ENCODE results near the gene IQCF2. TPM values are rescaled to one million over a fixed set of nuclear protein-coding genes. Genes with fewer than 3 reads are reported as not detected.

Gene IQCF2
- total RNA-seq, 1 experiment from 2014 or later = not detected

GRCh38 chr3:51908026-51908425 lies 46.6 kb downstream of the IQCF2 start:
- TF ChIP-seq, protein P1, sequence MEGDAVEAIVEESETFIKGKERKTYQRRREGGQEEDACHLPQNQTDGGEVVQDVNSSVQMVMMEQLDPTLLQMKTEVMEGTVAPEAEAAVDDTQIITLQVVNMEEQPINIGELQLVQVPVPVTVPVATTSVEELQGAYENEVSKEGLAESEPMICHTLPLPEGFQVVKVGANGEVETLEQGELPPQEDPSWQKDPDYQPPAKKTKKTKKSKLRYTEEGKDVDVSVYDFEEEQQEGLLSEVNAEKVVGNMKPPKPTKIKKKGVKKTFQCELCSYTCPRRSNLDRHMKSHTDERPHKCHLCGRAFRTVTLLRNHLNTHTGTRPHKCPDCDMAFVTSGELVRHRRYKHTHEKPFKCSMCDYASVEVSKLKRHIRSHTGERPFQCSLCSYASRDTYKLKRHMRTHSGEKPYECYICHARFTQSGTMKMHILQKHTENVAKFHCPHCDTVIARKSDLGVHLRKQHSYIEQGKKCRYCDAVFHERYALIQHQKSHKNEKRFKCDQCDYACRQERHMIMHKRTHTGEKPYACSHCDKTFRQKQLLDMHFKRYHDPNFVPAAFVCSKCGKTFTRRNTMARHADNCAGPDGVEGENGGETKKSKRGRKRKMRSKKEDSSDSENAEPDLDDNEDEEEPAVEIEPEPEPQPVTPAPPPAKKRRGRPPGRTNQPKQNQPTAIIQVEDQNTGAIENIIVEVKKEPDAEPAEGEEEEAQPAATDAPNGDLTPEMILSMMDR (IDR thresholded peaks at IDR 0.05; ENCODE audit: insufficient read depth in 1 of 2, low read depth in 1 of 2, low read length in 1 of 2, severe bottlenecking in 1 of 2, unreplicated experiment in 1 of 2) = no peak
- Histone ChIP-seq H3K36me3 (ENCODE audit: control insufficient read depth, insufficient read depth, low read length) (no peaks in the 10 kb centered on the region), H3K4me3 (ENCODE audit: low read depth, low read length) (no peak overlapping the region), H3K27me3 (replicated peaks; ENCODE audit: control insufficient read depth, insufficient read depth, low read length) (no peaks in the 10 kb centered on the region), H3K9me3 (no peaks in the 10 kb centered on the region; the same call in 1 of the 2 replicates), H3K4me1 (no peaks in the 10 kb centered on the region)
- CTCF ChIA-PET = no interaction called here
- Mint-ChIP-seq H3K4me1 (ENCODE audit: low read depth, unreplicated experiment) (no peaks in the 10 kb centered on the region), H3K9me3 (ENCODE audit: unreplicated experiment) (peaks cover 10% of the 10 kb centered on the region), H3K4me3 (ENCODE audit: unreplicated experiment) (no peak overlapping the region), H3K27ac (ENCODE audit: unreplicated experiment) (no peak overlapping the region), H3K36me3 (ENCODE audit: insufficient read depth, unreplicated experiment) (no peaks in the 10 kb centered on the region), H3K27me3 (ENCODE audit: insufficient read depth, unreplicated experiment) (no peaks in the 10 kb centered on the region)
- POLR2A ChIA-PET = no interaction called here
- intact Hi-C loops (cut with micrococcal nuclease; ENCODE audit: unreplicated experiment) = no loop called here
- no peak for DNase-seq
- BruUV-seq (replicated peaks) = no TSS peak

Other genes with a start within 250 kb of the IQCF2 start
- gene TEX264, start 190.4 kb upstream of the IQCF2 start, total RNA-seq (2022) = 32.4 and 37.9 TPM in 2 replicates
- 0.14 TPM in 2 replicates for gene GRM2, start 154.5 kb upstream of the IQCF2 start, total RNA-seq (2022)
- gene IQCF6, start 82.4 kb upstream of the IQCF2 start, total RNA-seq (2022) = not detected in 2 replicates
- gene IQCF5, start 14.0 kb downstream of the IQCF2 start, total RNA-seq (2022) = not detected in 2 replicates
- gene IQCF1, start 41.7 kb downstream of the IQCF2 start, total RNA-seq (2022) = not detected in 2 replicates
- gene RRP9, start 80.3 kb downstream of the IQCF2 start, total RNA-seq (2022) = 39.1 and 43.0 TPM in 2 replicates
- 3.3 and 5.6 TPM in 2 replicates for gene PARP3, start 80.7 kb downstream of the IQCF2 start, total RNA-seq (2022)
- gene GPR62, start 93.8 kb downstream of the IQCF2 start, total RNA-seq (2022) = not detected in 2 replicates
- gene PCBP4, start 105.8 kb downstream of the IQCF2 start, total RNA-seq (2022) = 42.3 and 46.5 TPM in 2 replicates
- gene ABHD14B, start 112.4 kb downstream of the IQCF2 start, total RNA-seq (2022) = 26.8 and 29.0 TPM in 2 replicates
- 14.0 and 16.3 TPM in 2 replicates for gene ABHD14A, start 113.4 kb downstream of the IQCF2 start, total RNA-seq (2022)
- 62.4 and 67.9 TPM in 2 replicates for gene ACY1, start 121.9 kb downstream of the IQCF2 start, total RNA-seq (2022)
- 976 and 995 TPM in 2 replicates for gene RPL29, start 134.3 kb downstream of the IQCF2 start, total RNA-seq (2022)
- 8.4 and 9.9 TPM in 2 replicates for gene DUSP7, start 195.0 kb downstream of the IQCF2 start, total RNA-seq (2022)

Data from Caco-2 (cell line).